Esophagus squamous epithelium (tissue), 5 donors: Measurements from ENCODE around the gene SAMM50. TPM values are rescaled to one million over a fixed set of nuclear protein-coding genes. Genes with fewer than 3 reads are reported as not detected.

ENCODE experiments used
- DNase-seq: peaks from one replicate; lab custom pipeline; 2025; lab: John Stamatoyannopoulos, UW
- H3K27ac ChIP-seq, 4 donors: fragments of 200-600 bp; sonication (generic); one replicate each; pipeline ENCODE4 v1.5.1; 2016 to 2019; ENCODE audit warnings: mild to moderate bottlenecking in 1 of 4
- H3K27me3 ChIP-seq, 4 donors: fragments of 200-600 bp; sonication (generic); 1 replicate in 3 of 4; 2 replicates in 1 of 4; pipeline versions ENCODE4 v1.5.1 to v1.6.0; 2017 to 2021; ENCODE audit warnings: antibody characterized with exemption in 1 of 4
- H3K36me3 ChIP-seq, 3 donors: fragments of 200-600 bp; sonication (generic); one replicate each; pipeline ENCODE4 v1.5.1; 2016 to 2019
- H3K4me1 ChIP-seq, 3 donors: fragments of 200-600 bp; sonication (generic); one replicate each; pipeline ENCODE4 v1.5.1; 2017 to 2019
- H3K4me3 ChIP-seq, 4 donors: fragments of 200-600 bp; sonication (generic); 1 replicate in 3 of 4; 2 replicates in 1 of 4; pipeline ENCODE4 v1.5.1; 2016 to 2019; ENCODE audit warnings: mild to moderate bottlenecking in 2 of 4, moderate library complexity in 1 of 4
- H3K9me3 ChIP-seq, 3 donors: fragments of 200-600 bp; sonication (generic); one replicate each; pipeline ENCODE4 v1.5.1; 2016 to 2019
- POLR2A ChIP-seq, 4 donors: fragments of 450-650 bp; IDR thresholded peaks; one replicate each; pipeline ENCODE4 v1.6.1; 2017; ENCODE audit warnings: antibody characterized with exemption in 4 of 4, mild to moderate bottlenecking in 4 of 4, moderate library complexity in 3 of 4
- WGBS, 2 donors: methylation state at CpG; one replicate each; pipeline ENCODE4 v1.1.5; 2018; 5-methylcytosine and 5-hydroxymethylcytosine counted together
- intact Hi-C: fragments of 100-400 bp; cut with DNase I; formaldehyde crosslinking; loops from one replicate; pipeline ENCODE4 v1.15.0; 2022
- total RNA-seq, 4 donors: library from RNA; depleted of rRNA; stranded (reverse); fragments of >200 nt; gene quantifications; one replicate each; pipeline ENCODE4 v1.1.0, GENCODE V29; 2016
- TF ChIP-seq, protein P1 (sequence below), 6 experiments: fragments of 450-650 bp in 4 of 6; fragments of 200-600 bp in 2 of 6; sonication (generic) in 2 of 6; IDR thresholded peaks; one replicate each; pipeline ENCODE4 v1.5.1; 2016 to 2019; ENCODE audit warnings: antibody characterized with exemption in 6 of 6, mild to moderate bottlenecking in 4 of 6, moderate library complexity in 4 of 6
- donor health status: DM: yes; HTN: yes; CAD: no.

The SAMM50 gene
- total RNA-seq, 4 donors from 2014 or later, result 24.4 to 45.5 (median 34.3) TPM

DNA sequence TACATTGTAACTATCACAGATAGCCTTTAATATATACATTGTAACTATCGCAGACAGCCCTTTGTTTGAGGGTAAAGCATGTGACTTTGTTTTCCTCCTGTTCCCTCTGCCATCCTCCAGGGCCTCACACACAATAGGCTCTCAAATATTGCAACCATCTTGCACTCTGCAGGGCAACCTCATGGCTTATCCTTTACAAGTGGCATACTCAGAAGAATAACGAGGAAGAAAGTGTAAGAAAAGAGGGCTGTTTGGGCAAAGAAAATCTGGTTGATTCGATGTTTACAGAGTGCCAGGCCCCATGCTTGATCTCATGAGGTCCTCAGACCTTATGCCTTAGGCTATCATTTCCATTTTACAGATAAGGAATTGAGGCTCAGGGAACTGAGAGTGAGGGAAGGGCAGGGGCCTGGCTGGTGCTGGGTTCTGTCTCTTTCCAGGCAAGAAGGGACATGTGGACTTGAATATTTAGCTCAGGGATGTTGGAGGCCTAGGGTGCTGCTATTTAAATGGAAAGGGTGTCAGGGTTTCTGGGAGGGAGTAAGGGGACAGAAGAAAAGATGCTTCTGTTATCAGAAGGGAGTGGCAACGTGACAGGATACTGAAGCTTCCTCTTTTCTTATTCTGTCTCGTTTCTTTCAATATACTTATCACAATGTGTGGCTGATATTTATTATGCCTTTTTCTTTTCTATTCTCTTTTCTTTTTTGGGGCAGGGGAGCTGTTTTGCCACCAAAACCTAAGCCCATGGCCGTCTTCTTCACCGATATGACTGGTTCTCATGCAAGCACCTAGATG is 1.1 kb upstream of the SAMM50 start:
- no peak for DNase-seq
- Histone ChIP-seq H3K9me3 (no peaks in the 10 kb centered on the region), H3K27me3 (no peaks in the 10 kb centered on the region), H3K36me3 (no peaks in the 10 kb centered on the region), H3K4me1 (peaks cover 10 to 38% (median 21%) of the 10 kb centered on the region in 3 donors), H3K27ac (peak overlapping the region in 3 of 4 donors; percentile 87 to 88 (median 87)), H3K4me3 (peak overlapping the region; percentile 80 to 95 (median 84))
- WGBS, 2 donors, result 29 to 34% methylated on average over 7 of the region's 7 CpGs
- no peak for TF ChIP-seq POLR2A (IDR thresholded peaks at IDR 0.05)
- TF ChIP-seq, protein P1, sequence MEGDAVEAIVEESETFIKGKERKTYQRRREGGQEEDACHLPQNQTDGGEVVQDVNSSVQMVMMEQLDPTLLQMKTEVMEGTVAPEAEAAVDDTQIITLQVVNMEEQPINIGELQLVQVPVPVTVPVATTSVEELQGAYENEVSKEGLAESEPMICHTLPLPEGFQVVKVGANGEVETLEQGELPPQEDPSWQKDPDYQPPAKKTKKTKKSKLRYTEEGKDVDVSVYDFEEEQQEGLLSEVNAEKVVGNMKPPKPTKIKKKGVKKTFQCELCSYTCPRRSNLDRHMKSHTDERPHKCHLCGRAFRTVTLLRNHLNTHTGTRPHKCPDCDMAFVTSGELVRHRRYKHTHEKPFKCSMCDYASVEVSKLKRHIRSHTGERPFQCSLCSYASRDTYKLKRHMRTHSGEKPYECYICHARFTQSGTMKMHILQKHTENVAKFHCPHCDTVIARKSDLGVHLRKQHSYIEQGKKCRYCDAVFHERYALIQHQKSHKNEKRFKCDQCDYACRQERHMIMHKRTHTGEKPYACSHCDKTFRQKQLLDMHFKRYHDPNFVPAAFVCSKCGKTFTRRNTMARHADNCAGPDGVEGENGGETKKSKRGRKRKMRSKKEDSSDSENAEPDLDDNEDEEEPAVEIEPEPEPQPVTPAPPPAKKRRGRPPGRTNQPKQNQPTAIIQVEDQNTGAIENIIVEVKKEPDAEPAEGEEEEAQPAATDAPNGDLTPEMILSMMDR (IDR thresholded peaks at IDR 0.05), result no peak
- intact Hi-C loops, result no loop called here

DNA sequence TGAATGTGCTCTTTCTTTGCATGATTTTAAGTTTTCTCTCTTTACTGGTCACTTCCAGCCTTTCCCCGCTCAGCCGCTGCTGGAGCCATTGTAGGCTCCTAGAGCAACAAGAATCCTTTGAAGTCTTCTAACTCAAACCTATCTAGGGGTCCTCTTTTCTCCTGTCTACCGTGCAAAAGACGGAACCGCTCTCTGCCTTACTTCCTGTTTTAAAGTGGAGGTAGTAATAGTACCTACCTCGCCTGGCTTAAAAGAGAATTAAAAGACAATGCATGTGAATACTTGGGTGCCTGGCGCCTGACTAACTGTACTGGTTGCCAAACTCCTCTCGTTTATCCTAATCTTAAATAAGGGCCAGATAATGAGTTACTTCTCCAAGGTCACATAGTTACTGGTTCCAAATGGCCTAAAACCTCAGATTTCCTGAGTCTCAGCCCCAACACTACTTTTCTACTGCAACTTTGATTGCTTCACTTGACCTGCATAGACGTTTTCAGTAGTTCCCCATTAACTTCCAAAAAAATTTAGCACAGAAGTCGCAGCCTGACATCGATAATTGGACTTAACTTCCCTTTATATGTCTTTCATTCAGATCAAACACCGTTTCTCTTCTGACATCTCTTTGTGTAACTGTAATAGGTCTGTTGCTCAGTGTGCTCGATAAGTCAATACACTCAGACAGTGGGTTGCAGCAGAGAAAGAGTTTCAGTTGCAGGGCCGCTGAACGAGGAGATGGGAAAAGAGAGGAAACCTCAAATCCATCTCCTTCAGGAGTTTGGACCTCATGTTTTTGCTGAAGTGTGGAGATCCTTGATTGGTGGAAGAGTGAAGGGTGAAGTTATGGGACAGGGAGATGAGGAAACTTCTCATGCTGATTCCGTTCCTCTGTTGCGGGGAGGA is 891 bp downstream of the SAMM50 start:
- Histone ChIP-seq H3K36me3 (peaks cover 0 to 5% (median 0%) of the 10 kb centered on the region in 3 donors), H3K4me3 (peak overlapping the region; percentile 80 to 95 (median 84)), H3K4me1 (peaks cover 10 to 38% (median 21%) of the 10 kb centered on the region in 3 donors), H3K27me3 (no peaks in the 10 kb centered on the region), H3K9me3 (no peaks in the 10 kb centered on the region), H3K27ac (peak overlapping the region; percentile 87 to 90 (median 88))
- 29 to 37% methylated on average over 17 of the region's 17 CpGs for WGBS, 2 donors
- intact Hi-C loops, result no loop called here
- TF ChIP-seq, protein P1 (IDR thresholded peaks at IDR 0.05), result no peak
- no peak for TF ChIP-seq POLR2A (IDR thresholded peaks at IDR 0.05)
- DNase-seq, result no peak

- Histone ChIP-seq H3K27me3 (no peaks in the 10 kb centered on the region), H3K9me3 (no peaks in the 10 kb centered on the region), H3K27ac (no peak overlapping the region), H3K36me3 (peaks cover 0 to 5% (median 0%) of the 10 kb centered on the region in 3 donors), H3K4me1 (peaks cover 10 to 38% (median 21%) of the 10 kb centered on the region in 3 donors), H3K4me3 (peak overlapping the region in 2 of 4 donors; percentile 80 to 83)
- 60 to 63% methylated on average over 9 of the region's 9 CpGs for WGBS, 2 donors
- TF ChIP-seq POLR2A (IDR thresholded peaks at IDR 0.05), result no peak
- TF ChIP-seq, protein P1 (IDR thresholded peaks at IDR 0.05), result no peak
- intact Hi-C loops, result no loop called here
- no peak for DNase-seq
Observed at GRCh38 chr22:43956805-43957463, 1.7 kb downstream of the SAMM50 start.

DNA sequence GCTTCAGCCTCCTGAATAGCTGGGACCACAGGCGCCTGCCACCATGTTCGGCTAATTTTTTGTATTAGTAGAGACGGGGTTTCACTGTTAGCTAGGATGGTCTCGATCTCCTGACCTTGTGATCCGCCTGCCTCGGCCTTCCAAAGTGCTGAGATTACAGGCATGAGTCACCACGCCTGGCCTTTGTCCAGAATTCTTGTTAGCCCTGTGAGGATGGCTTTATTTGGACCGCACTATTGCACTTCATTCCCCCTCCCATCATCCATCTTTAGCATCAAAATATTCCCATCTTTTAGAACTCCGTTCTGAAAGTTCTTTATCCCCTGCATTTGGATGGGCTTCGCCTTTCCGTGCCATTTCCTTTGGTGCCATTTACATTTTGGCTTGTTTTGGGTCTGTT is 2.6 kb downstream of the SAMM50 start:
- intact Hi-C loops, result no loop called here
- Histone ChIP-seq H3K9me3 (no peaks in the 10 kb centered on the region), H3K27me3 (no peaks in the 10 kb centered on the region), H3K27ac (no peak overlapping the region), H3K4me3 (no peak overlapping the region), H3K36me3 (peaks cover 0 to 6% (median 0%) of the 10 kb centered on the region in 3 donors), H3K4me1 (peaks cover 10 to 38% (median 21%) of the 10 kb centered on the region in 3 donors)
- DNase-seq, result no peak
- 73 to 81% methylated on average over 11 of the region's 11 CpGs for WGBS, 2 donors
- TF ChIP-seq, protein P1 (IDR thresholded peaks at IDR 0.05), result no peak
- TF ChIP-seq POLR2A (IDR thresholded peaks at IDR 0.05), result no peak
